HepG2 (cell line): ENCODE data around the gene TBC1D30. TPM values are rescaled to one million over a fixed set of nuclear protein-coding genes. Genes with fewer than 3 reads are reported as not detected.

Source experiments
- ELK4 ChIP-seq: sonication (generic); formaldehyde crosslinking; IDR thresholded peaks from 2 replicates; pipeline ENCODE4 v1.9.0; 2021; ENCODE audit warnings: missing genetic modification reagents, borderline replicate concordance
- RBM39 ChIP-seq: fragments of 200-400 bp; formaldehyde crosslinking; IDR thresholded peaks from one replicate; pipeline ENCODE4 v1.6.1; 2018; ENCODE audit warnings: antibody characterized with exemption, mild to moderate bottlenecking, low read depth, low read length; ENCODE audit not compliant: poor library complexity, severe bottlenecking
- RFXAP ChIP-seq: sonication (generic); formaldehyde crosslinking; IDR thresholded peaks from 2 replicates; pipeline ENCODE4 v1.4.0; 2020; ENCODE audit warnings: missing genetic modification reagents, borderline replicate concordance
- SAFB2 ChIP-seq: sonication (generic); formaldehyde crosslinking; IDR thresholded peaks from 2 replicates; pipeline ENCODE4 v1.5.1; 2020; ENCODE audit warnings: missing genetic modification reagents, low read depth, mild to moderate bottlenecking, borderline replicate concordance
- SP5 ChIP-seq: IDR thresholded peaks from 2 replicates; pipeline ENCODE4 v1.6.1; 2016; ENCODE audit warnings: low read depth, borderline replicate concordance
- TSC22D2 ChIP-seq: sonication (generic); formaldehyde crosslinking; IDR thresholded peaks from 2 replicates; pipeline ENCODE4 v1.5.1; 2020; ENCODE audit warnings: missing genetic modification reagents, mild to moderate bottlenecking, borderline replicate concordance
- ZMYM4 ChIP-seq: sonication (generic); formaldehyde crosslinking; IDR thresholded peaks from 2 replicates; pipeline ENCODE4 v1.8.1; 2023; ENCODE audit warnings: mild to moderate bottlenecking, missing genetic modification reagents
- ZNF121 ChIP-seq: sonication (generic); formaldehyde crosslinking; IDR thresholded peaks from 2 replicates; pipeline ENCODE4 v1.5.0; 2020; ENCODE audit warnings: mild to moderate bottlenecking, missing genetic modification reagents
- ZNF18 ChIP-seq: sonication (generic); formaldehyde crosslinking; IDR thresholded peaks from 2 replicates; pipeline ENCODE4 v1.8.0; 2022; ENCODE audit warnings: mild to moderate bottlenecking, missing genetic modification reagents; ENCODE audit not compliant: insufficient replicate concordance
- ZNF256 ChIP-seq: sonication (generic); formaldehyde crosslinking; conservative IDR thresholded peaks from 2 replicates; pipeline ENCODE4 v1.4.0; 2020; ENCODE audit warnings: missing genetic modification reagents
- ZNF367 ChIP-seq: sonication (generic); formaldehyde crosslinking; IDR thresholded peaks from 2 replicates; pipeline ENCODE4 v1.4.0; 2020; ENCODE audit warnings: missing genetic modification reagents, borderline replicate concordance
- ZNF674 ChIP-seq: sonication (generic); formaldehyde crosslinking; IDR thresholded peaks from 2 replicates; pipeline ENCODE4 v1.5.0; 2020; ENCODE audit warnings: low read depth, mild to moderate bottlenecking, missing genetic modification reagents
- polyA plus RNA-seq, 8 experiments: library from polyadenylated mRNA; depleted of rRNA in 3 of 8; stranded (reverse) in 7 of 8; unstranded in 1 of 8; fragments of >200 nt; fragmentation: Illumina TruSeq in 4 of 8; extraction: Trizol in 4 of 8; gene quantifications; 2 replicates each; pipeline versions ENCODE4 v1.2.1 to v1.2.3, GENCODE V29; 2011 to 2016; ENCODE audit warnings: low read depth in 4 of 8, missing spikeins in 1 of 8, mixed read lengths in 1 of 8; ENCODE audit not compliant: insufficient read depth in 1 of 8
- total RNA-seq, 5 experiments: library from RNA; depleted of rRNA; stranded (reverse); fragments of >200 nt; fragmentation: Illumina TruSeq; extraction: Trizol; gene quantifications; 2 replicates each; pipeline ENCODE4 v1.2.3, GENCODE V29; 2016; ENCODE audit warnings: low read depth in 1 of 5
- TF ChIP-seq, protein P1 (sequence below): sonication (generic); formaldehyde crosslinking; IDR thresholded peaks from 2 replicates; pipeline ENCODE4 v1.4.0; 2020; ENCODE audit warnings: mild to moderate bottlenecking, missing genetic modification reagents

TBC1D30 gene
- total and polyA plus RNA-seq, 2 of the 13 experiments (the other 11 are each of a cell fraction or from before 2014, with no cell fraction given) = 0.42 to 0.67 TPM

DNA sequence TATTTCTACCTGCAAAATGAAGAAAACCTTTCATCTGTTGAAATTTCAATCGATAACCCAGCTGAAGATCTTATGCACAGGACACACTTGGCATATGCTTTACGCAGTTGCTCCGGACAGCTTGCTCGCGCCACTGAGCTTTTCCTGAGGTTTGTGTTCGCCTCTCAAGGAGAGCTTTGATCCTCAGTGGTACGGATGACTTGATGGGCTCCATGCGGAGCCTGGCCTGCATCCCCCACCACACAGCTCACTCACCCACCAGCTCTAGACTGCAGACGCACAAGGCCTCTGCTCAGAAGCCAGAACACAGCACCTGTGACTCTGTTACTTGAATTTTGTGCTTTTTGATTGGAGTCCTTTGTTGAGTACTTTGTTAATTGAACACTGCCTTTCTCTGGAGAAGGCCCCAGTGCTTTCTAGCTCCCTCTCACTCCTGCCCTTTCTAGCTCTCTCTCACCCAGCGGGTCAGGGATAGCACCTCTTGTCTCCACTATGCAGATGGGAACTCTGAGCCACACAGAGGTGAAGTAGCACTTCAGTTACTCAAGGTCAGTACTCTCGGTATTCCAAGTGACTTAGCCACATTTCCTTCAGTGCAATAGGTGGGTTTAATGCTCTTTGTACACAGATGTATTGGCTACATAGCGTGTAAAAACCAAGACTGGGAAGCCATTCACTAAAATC, 52.1 kb downstream of the TBC1D30 start (continued):
- TF ChIP-seq, protein P1, sequence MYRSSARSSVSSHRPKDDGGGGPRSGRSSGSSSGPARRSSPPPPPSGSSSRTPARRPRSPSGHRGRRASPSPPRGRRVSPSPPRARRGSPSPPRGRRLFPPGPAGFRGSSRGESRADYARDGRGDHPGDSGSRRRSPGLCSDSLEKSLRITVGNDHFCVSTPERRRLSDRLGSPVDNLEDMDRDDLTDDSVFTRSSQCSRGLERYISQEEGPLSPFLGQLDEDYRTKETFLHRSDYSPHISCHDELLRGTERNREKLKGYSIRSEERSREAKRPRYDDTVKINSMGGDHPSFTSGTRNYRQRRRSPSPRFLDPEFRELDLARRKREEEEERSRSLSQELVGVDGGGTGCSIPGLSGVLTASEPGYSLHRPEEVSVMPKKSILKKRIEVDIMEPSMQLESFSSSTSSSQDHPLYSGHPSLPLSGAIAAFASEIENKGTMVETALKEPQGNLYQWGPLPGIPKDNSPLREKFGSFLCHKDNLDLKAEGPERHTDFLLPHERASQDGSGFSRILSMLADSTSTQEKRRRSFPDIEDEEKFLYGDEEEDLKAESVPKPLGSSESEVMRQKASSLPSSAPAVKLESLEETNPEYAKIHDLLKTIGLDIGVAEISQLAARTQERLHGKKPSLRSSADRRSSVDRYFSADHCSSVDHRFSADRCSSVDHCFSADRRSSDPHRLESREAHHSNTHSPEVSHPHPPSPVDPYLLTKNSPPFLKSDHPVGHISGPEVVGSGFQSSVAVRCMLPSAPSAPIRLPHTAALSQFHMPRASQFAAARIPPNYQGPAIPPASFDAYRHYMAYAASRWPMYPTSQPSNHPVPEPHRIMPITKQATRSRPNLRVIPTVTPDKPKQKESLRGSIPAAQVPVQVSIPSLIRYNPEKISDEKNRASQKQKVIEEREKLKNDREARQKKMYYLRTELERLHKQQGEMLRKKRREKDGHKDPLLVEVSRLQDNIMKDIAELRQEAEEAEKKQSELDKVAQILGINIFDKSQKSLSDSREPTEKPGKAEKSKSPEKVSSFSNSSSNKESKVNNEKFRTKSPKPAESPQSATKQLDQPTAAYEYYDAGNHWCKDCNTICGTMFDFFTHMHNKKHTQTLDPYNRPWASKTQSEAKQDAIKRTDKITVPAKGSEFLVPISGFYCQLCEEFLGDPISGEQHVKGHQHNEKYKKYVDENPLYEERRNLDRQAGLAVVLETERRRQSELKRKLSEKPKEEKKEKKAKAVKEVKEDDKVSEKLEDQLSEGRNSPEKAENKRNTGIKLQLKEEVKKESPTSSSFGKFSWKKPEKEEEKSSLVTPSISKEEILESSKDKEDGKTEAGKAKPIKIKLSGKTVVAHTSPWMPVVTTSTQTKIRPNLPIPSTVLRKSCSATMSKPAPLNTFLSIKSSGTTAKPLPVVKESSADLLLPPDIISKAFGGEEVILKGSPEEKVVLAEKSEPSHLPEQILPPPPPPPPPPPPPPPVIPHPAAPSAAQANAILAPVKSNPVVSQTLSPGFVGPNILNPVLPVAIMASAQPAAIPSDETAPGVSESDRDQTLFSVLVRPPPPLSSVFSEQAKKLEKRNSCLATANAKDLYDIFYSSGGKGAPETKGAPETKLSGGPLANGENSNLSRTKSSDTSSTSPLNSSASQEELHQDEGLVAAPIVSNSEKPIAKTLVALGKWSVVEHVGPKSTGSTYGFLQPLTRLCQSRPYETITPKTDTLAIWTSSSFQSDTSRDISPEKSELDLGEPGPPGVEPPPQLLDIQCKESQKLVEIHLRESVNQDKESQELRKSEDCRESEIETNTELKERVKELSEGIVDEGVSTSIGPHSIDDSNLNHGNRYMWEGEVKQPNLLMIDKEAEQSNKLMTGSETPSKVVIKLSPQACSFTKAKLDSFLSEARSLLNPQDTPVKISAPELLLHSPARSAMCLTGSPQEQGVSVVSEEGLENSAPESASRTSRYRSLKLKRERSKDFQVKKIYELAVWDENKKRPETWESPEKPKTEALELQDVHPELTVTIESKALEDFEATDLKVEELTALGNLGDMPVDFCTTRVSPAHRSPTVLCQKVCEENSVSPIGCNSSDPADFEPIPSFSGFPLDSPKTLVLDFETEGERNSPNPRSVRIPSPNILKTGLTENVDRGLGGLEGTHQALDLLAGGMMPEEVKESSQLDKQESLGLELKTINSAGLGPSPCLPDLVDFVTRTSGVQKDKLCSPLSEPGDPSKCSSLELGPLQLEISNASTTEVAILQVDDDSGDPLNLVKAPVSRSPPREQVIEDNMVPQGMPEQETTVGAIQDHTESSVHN = no peak
- TF ChIP-seq RFXAP (CRISPR knock-in tag) = no peak
- TF ChIP-seq ZNF121 (CRISPR knock-in tag) = no peak
- TF ChIP-seq ELK4 (CRISPR knock-in tag) = no peak
- TF ChIP-seq ZMYM4 = no peak
- no peak for TF ChIP-seq ZNF18 (CRISPR knock-in tag)
- no peak for TF ChIP-seq RBM39
- no peak for TF ChIP-seq SP5 (CRISPR knock-in tag)
- TF ChIP-seq ZNF256 (CRISPR knock-in tag) = no peak
- TF ChIP-seq ZNF367 = no peak
- TF ChIP-seq SAFB2 (CRISPR knock-in tag) = no peak
- TF ChIP-seq TSC22D2 (CRISPR knock-in tag) = no peak
- no peak for TF ChIP-seq ZNF674
